Kasumi-1 (cell line): ENCODE results near the gene PDCD1LG2.

Source experiments
- DNase-seq, 2 experiments: peaks; one replicate each; lab custom pipeline; 2025; lab: John Stamatoyannopoulos, UW

The PDCD1LG2 gene

DNA sequence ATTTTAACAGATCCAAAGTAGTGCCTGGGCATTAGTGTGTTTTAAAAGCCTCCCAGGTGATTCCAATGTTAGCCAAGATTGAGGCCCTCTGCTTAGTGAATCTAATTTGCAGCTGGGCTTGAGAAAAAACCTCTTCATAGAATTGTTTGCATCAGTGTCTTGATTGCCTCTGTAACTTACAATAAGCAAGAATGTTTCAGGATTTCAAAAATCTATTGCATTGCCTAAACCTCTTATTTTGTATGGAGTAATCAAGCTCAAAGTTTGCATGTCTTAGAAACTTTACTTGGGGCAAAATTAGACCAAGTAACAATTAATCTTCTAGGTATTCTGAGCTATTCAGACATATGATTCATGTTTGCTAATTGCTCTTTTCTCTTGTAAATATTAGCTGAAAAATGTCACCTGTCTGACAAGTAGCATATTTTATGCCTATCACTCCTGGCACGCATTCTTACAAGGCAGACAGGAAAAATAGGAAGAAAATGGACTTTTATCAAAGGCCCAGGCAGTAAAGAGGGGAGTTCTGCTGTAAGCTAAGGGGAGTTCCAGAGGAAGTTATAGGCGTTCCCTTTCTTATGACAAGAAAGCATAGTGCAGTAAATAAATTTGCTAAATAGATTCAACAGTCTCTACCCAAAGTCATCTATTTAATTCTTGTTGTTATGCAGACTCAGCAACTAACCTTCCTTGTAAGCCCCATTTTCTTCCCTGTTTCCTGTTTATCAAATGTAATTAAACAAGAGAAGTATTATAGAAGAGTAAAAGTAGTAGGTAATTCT lies 21.0 kb downstream of the PDCD1LG2 start:
- DNase-seq: no peak

DNA sequence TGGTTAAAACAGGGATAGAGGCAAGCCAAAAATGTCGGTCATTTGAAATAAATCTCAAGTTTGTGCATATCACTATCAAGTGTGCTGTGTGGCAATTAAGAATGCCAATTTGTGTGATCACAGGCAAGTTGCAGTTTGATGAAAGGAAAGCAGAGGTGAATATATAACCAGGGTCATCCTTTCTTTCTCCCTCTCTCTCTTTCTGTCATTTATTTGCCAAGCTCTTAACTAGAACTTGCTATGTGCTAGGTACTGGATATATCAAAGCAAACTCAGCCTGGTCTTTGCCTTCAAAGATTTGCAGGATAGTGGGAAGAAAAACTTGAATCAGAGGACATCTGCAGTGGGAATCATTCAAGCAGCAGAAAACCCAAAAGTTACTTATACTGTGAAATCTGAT lies 22.0 kb downstream of the PDCD1LG2 start:
- DNase-seq: no peak

DNA sequence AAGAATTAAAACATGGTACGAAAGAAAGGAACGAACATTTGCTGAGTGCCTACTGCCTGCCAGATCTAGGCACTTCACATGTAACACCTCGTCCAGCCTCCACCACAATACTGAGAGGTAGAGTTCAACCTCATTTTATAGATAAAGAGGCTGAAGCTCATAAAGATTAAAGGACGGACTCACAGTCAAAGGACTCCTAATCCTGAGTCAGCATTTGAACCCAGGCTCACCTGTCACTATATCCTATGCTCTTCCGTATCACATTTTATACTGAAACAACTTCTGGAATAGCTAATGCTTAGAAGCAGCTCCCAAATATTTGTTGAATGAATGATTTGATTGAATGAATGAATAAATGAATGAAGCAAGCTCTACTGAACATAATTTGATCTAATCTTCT lies 22.5 kb downstream of the PDCD1LG2 start:
- DNase-seq: no peak

DNA sequence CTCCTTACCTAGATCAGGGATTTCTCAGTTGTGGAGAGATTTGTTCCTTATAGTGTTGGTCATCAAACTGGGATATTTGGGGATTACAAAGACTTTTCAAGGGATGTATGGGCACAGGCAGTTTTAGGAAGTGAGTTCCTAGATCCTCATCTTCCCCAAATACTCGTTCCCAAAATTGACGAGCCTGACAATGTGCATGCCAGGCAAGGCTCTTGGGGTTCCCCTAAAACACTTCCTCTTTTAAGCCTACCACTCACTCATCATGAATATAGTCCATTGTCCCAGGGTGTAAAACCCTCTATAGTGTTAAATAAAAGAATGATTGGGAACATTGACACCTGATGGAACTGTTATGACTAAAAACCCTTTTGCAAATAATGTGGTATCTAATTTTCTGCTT lies 26.4 kb downstream of the PDCD1LG2 start:
- no peak for DNase-seq

DNA sequence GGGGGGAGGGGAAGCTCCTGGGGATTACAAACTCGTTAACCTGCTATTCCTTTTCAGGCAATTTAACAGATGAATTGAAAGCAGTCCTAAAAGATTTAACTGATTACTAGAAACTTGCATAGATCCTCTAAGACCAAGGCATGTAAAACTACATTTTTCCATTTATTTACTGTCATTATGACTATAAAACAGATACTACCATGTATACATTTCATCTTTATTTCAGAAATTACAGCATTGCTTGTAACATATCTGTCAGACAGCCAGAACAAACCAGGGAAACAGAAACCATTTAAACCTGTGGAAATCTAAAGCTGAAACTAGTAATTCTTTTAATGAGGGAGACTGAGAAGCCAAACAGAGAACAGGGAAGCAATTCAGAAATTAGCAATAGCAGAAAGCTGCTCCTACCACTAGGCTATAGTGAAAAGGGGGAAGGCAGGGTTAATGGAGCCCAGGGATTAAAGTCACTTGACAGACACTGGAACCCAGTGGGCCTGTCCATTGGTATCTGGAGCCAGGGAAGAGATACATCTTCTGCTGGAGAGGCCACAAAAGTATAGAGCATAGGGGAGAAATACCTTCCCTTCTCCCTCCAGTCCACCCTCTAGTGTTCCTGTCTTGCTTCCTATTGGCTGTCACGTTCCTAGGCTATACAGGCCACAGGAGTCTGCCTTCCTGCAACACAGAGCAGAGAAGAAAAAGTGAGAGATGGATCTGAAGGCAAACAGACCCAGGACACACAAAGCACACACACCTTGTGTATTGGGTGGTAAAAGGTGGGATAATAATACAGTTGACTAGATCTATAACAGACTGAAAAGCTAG lies 33.8 kb downstream of the PDCD1LG2 start:
- DNase-seq: no peak

DNA sequence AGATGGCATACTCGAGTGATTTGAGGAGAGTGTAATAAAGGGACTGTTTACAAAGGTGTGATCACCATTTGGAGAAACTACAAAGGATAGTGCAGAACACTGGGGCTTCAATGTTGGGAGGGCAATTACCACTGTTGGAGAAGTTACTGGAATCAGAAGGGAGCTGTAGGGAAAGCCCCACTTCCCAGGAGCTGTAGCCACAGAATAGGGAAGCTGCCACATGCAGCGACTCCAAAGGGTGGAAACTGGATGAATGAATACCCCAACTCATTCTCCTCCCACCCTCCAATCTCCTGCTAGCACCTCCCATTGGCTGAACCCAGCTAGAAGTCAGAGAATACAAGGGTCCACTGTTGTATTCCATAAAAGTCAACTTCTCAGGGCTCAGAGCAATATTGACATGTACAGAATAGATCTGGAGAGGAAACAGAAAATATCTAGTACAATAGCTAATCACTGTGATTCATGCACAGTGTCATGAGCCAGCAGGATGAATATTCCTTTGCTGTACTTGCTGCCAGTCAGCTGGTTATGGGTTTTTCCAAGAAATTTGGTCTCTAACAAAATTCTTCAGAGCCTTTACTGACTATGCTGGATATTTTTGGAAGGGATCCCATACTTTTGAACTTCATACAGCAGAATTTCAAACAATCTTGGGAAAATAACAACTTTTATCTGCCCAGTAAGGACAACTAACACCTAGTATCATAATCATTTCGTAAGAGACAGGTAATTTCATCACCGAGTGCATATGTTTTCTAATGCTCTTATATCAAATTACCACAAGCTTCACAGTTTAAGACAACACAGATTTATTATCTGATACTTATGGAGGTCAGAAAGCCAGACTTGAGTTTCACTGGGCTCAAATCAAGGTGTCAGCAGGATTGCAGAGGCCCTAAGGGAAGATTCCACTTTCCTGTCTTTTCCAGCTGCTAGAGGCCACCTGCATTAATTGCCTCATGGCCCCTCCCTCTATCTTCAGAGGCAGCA lies 39.6 kb downstream of the PDCD1LG2 start:
- no peak for DNase-seq

DNA sequence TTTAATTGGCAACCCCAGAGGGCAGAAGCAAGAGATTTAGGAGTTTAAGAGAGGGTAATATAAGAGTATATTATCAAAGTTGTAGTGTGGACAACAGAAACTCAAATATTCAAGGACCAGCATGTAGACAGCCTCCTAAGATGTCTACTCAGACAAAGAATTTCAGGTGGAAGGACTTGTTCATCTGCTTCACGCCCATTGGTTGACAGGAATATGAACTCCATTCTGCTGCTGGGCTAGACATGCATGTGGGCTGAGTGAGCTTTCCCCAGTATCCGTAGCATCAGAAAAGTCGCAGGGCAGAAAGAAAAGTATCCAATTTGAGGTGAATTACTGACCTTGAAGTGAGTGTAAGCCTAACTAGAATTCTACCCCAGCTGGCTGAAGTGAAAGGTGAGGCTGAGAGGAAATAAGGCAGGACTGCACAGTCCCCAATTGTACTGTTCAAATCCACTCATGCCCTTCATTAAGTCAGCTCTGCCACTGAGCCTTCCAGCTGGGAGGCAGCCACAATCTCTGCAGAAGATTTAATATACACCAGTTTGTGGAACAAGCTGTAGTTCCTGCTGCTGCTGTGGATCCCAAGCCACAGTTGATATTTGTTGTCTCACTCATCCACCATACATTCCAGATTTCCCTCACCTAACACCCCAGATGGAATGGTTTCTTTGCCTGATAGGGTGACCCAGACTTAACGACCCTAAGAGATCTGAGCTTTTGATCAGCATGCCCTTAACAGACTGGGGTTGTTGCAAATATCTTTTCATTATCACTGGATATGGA lies 41.2 kb downstream of the PDCD1LG2 start:
- no peak for DNase-seq

DNA sequence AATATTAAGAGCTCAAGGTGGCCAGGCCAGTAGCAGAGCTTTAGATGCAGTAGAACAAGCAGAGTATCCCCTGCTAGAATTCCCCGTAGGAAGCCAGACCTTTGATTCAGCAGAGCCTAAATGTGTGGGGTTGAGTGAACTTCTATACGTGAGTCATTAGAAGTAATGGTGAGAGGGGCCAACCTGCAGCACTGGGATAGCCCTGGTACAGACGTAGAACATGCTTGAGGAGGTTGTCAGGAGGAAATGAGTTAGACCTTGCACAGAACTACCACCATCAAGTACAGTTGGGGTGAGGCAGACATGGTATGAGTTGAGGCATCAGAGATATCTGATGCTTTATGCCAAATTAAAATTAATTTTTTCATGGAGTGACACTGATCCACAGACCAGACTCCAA lies 42.0 kb downstream of the PDCD1LG2 start:
- no peak for DNase-seq

DNA sequence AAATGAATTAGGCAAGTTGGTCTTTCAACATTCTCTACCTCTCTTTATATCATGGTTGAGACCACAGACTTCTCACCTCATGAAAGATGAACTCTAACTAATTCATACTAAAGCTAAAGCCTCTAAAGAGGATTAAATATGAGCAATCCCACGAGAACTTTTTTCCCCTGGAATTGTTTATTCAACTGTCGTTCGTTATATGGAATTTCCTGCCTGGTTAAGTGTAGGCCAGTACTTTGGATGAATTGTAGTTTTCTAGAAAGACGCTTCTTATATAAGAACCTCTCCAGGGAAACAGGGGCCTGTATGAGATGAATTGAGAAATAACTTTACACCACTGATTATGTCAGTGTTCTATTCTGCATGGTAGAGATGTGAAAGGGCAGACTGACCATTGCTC lies 42.9 kb downstream of the PDCD1LG2 start:
- DNase-seq: no peak

DNA sequence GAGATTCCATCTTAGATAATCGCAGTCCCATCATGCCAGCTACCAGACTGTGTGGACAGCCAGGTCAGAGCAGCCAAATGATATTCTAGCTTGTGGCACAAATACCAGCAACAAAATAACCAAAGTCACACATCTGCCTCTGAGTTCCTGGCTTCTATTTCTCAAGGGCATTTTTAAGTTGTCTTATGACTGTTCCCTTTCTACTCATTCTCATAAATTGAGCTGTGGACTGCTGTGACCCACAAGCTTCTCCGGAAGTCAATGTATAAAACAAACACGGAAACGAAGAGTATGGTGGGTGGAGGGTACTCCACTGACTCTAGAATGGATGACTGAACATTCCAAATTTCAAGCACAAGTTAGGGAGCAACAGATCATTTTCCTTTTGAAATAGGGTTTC lies 43.9 kb downstream of the PDCD1LG2 start:
- no peak for DNase-seq

DNA sequence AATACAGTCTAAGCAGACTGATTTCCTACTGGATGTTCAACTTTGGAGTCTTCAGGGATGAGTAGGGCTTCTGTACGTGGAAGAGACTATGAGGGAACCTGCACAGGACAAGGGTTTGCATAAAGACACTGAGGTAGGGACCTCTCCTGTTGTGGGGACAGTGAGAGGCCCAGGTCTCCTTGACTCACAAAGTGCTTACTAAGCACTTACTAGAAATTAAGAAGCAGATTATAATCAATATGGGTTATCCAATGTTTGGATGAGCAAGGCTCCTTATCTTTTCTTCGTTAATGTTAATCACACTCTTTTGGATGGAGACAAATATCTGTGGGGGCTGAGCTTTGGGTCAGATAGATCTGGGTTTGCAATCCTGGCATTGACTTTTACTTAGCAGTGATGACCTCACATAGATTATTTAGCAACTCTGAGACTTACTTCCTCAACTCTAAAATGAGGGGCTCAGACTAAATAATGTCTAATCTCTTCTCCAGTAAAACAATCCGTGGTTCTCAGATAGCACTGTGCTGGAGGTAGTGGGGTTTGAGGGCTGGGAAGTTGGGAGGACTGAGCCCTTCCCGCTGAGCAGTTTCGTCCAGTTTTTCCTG lies 45.9 kb downstream of the PDCD1LG2 start:
- DNase-seq: no peak

DNA sequence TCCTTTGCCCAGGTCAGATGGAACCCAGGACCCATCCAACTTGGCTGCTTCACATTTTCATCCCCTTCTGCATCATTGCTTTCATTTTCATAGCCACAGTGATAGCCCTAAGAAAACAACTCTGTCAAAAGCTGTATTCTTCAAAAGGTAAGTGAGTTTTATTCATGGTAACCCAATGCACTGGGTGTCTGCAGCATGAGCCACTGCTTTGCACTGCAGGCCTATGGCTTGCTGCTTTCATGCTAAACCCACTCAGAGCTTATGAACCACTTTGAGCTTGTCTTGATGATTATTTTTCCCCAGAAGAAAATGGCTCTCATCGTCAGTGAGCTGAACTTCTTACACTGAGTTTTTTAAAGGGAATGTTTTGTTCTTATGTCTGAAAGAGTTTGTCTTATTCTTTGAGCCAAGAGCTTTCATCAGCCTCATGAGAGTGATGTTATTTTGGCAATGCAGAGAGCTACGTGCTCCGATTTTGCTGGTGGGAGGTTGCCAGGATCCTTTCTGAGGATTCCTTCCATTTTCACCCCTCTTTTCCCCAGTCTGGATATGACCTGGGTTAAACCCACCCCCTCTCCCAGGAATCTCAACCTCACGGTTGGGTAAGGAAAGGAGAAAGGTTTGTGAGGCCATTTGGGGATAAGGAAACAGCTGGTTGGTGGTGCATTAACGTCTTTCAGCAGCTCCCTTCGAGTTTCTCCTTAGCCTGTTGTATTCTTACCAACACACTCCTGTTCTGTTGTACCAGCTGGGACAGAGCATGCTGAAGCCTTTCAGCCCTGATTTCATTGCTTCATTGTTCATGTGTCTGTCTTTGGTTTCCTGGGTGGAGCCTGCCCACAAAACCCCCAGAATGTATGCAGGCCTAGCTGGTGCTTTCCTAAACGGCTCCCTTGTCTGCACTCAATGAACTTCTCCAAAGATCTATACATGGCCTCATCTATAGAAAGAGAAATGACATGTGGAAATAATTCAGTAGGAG lies 47.6 kb downstream of the PDCD1LG2 start:
- DNase-seq: peak; percentile 74 to 82

DNA sequence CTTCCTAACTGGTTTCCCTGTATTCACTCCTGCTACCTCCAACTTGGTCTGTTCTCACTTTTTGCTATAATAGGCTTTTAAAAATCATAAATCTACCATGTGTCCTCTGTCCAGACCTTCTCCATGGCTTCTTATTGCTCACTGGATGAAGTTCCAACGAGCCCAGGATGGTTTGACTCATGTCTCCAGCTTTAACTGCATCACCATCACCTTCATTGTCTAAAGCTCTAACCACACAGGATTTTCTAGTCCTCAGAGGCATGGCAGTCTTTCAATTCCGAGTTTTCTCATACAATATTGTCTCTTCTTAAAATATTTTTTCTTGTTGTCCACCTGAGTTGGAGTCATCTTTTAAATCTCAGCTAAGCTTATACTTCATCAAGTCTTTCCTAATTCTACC lies 49.3 kb downstream of the PDCD1LG2 start:
- no peak for DNase-seq

DNA sequence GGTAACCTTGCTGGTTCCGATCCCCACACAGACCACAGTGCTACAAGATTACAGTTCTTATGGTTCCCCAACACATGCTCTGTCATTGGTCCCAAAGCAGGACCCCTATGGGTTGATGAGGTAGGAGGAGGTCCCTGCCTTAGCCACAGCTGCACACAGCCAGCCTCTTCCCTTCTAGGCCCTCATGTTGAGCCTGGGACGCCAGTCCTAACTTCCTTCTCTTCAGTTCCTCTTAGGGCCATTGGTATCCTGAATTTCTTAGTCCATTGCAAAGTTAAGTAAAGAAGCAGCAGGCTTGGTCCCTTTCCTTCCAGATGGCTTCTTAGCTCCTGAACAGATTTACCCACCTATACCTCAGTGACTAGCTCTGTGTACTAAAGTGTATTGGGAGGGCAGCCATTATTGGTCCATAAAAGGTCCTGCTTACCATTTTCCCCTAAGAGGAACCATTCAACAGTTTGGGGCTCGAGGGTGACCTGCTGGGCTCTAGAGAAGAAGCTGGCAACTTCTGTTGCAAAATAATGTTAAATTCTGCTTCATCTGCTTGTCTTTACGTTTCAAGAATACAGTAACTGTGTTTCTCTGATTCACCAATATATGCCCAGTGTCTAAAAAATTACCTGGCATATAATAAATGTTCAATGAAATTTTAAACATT lies 50.2 kb downstream of the PDCD1LG2 start:
- DNase-seq: peak in 1 of 2 experiments; percentile 2

DNA sequence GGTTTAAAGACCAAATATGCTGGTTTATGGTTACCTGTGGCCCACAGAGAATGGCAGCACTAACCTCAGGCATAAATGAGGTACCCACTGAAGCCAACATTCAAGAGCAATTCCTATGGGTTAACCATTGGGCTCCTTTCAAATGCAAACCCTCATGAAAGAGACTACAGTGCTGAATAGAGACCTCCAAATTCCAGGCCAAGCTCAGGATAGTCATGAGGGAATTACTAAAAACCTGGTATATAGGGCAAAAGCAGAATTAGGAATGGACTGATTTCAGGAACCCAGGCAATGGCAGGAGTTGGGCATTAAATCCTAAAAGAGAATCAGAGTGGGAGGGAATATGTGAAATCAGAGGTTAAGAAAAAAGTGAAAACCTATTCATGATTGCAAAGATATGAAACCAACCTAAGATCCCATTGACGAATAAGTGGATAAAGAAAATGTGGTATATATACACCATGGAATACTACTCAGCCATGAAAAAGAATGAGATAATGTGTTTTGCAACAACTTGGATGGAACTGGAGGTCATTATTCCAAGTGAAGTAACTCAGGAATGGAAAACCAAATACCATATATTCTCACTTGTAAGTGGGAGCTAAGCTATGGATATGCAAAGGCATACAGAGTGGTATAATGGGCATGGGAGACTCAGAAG lies 51.6 kb downstream of the PDCD1LG2 start:
- DNase-seq: no peak

DNA sequence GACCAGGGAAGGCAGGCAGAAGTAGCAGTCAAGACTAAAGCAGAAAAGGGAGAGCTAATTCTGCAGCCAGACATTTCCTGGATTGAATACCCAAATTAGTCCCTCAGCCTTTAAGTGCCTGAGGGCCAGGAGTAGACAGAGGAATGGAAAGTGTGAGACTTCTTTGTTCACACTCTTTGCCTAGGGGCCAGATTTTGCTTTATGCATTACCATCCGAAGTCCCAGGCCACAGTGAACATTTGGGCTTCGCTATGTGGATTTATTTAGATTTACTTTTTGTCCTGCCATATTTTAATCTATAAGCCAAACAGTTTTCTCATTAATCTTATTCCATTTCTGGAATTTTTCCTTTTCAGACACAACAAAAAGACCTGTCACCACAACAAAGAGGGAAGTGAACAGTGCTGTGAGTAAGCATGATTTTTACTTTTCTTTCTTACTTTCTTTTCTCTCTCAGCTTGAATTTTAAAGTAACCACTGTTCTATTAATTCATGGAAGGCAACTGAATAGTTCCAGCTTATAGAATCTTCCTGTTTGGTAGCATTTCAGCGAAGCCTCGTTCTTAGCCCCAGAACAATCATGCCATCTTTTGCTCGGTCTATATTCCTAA lies 52.6 kb downstream of the PDCD1LG2 start:
- no peak for DNase-seq

DNA sequence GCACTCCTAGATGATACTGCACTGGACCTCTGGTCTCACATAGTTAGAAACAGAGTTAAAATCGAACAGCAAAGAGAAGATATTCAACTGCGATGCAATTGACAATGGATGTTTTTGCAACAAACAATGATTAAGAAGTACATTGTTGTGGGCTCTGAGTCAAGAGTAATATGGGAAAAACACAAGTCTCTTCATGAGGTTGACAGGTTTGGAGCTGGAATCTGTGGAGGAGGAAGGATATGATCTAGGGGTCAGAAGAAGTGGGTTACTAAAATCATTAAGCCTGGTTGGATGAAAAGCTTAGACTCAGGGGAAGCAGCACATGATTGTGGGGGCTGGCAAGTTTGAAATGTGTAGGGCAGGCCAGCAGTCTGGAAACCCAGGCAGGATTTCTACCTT lies 53.1 kb downstream of the PDCD1LG2 start:
- no peak for DNase-seq

DNA sequence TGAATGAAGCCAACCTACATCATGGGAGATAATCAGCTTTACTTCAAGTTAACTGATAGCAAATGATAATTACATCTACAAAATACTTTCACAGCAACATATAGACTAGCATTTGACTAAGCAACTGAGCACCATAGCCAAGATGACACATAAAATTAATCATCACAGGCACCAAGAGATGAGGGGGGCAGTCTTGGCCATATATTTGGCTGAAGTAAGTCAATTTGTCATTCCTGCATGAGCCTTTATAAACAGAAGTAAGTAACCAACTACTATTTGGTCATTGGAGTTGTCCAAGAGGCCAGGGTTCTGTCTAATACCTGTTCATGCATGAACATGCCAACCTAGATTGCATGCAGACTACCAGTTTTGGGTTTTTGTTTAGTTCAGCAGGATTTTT lies 53.6 kb downstream of the PDCD1LG2 start:
- DNase-seq: no peak
